PC-3 (cell line): ENCODE results near the gene LAMB4.

Source experiments
- CTCF ChIP-seq: fragments of 300-600 bp; sonication (generic); conservative IDR thresholded peaks from 2 replicates; pipeline ENCODE4 v1.5.1; 2017; ENCODE audit warnings: antibody characterized with exemption, low read depth, mild to moderate bottlenecking, low read length
- EZH2 ChIP-seq: fragments of 300-600 bp; sonication (generic); IDR thresholded peaks from one replicate; pipeline ENCODE4 v1.6.1; 2017; ENCODE audit warnings: antibody characterized with exemption, mild to moderate bottlenecking, low read length; ENCODE audit not compliant: unreplicated experiment
- EZH2phosphoT487 ChIP-seq: fragments of 300-600 bp; sonication (generic); IDR thresholded peaks from 2 replicates; pipeline ENCODE4 v1.6.1; 2018; ENCODE audit warnings: mild to moderate bottlenecking, antibody characterized with exemption, low read length, borderline replicate concordance

- no peak for TF ChIP-seq CTCF
- no peak for TF ChIP-seq EZH2
- TF ChIP-seq EZH2phosphoT487: no peak
These were observed 78.7 kb downstream of the LAMB4 start for GRCh38 chr7:108051454-108051853.
